ENCODE measurements around the gene FAM120A. TPM values are rescaled to one million over a fixed set of nuclear protein-coding genes. Genes with fewer than 3 reads are reported as not detected.

Gene FAM120A
- total RNA-seq, 1 experiment from 2014 or later: 53.3 TPM

- POLR2A ChIA-PET: no interaction called here
- TF ChIP-seq ELF4 (CRISPR knock-in tag; IDR thresholded peaks at IDR 0.05; ENCODE audit: low read depth) (no peak), PREB (CRISPR knock-in tag; IDR thresholded peaks at IDR 0.05; ENCODE audit: borderline replicate concordance) (no peak), ZNF425 (CRISPR knock-in tag; conservative IDR thresholded peaks at IDR 0.05) (no peak), OVOL2 (CRISPR knock-in tag; IDR thresholded peaks at IDR 0.05; ENCODE audit: borderline replicate concordance) (no peak), TCF7 (CRISPR knock-in tag; IDR thresholded peaks at IDR 0.05; ENCODE audit: low read depth) (no peak), ZNF138 (CRISPR knock-in tag; conservative IDR thresholded peaks at IDR 0.05) (no peak), GTF2I (CRISPR knock-in tag; conservative IDR thresholded peaks at IDR 0.05) (no peak), ZNF232 (CRISPR knock-in tag; IDR thresholded peaks at IDR 0.05) (no peak), JUN (CRISPR knock-in tag; IDR thresholded peaks at IDR 0.05) (no peak), PRRX2 (CRISPR knock-in tag; IDR thresholded peaks at IDR 0.05) (no peak), HMGXB4 (CRISPR knock-in tag; IDR thresholded peaks at IDR 0.05) (no peak), ZBTB21 (CRISPR knock-in tag; IDR thresholded peaks at IDR 0.05; ENCODE audit: borderline replicate concordance) (no peak)
- TF ChIP-seq, protein P1, sequence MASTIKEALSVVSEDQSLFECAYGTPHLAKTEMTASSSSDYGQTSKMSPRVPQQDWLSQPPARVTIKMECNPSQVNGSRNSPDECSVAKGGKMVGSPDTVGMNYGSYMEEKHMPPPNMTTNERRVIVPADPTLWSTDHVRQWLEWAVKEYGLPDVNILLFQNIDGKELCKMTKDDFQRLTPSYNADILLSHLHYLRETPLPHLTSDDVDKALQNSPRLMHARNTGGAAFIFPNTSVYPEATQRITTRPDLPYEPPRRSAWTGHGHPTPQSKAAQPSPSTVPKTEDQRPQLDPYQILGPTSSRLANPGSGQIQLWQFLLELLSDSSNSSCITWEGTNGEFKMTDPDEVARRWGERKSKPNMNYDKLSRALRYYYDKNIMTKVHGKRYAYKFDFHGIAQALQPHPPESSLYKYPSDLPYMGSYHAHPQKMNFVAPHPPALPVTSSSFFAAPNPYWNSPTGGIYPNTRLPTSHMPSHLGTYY (CRISPR knock-in tag; IDR thresholded peaks at IDR 0.05): no peak
- ATAC-seq (peak; percentile 65), DNase-seq (ENCODE audit: low spot score) (no peak)
- Mint-ChIP-seq H3K9me3 (no peaks in the 10 kb centered on the region), H3K4me3 (no peak overlapping the region), H3K4me1 (no peaks in the 10 kb centered on the region), H3K27me3 (ENCODE audit: low read depth) (no peaks in the 10 kb centered on the region), H3K36me3 (peaks cover 58% of the 10 kb centered on the region), H3K27ac (no peak overlapping the region)
- CTCF ChIA-PET: no interaction called here
Observed at GRCh38 chr9:93531374-93531773, 79.9 kb downstream of the FAM120A start.

DNA sequence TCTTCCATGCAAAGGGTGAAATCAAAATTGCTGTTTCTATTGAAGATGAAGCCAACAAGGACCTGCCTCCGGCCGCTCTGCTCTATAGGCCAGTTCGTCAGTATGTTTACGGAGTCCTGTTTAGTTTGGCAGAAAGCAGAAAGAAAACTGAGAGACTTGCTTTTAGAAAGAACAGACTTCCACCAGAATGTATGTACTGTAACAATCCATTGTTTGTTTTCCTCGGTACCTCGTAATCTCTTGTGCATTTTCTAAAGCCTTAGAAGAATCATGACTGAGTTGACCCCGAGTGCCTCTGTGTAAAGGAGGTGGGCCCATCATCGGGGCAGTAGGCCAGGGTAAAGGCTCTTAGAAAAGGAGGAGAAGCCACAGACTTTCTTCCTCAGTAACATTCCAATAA is 80.7 kb downstream of the FAM120A start:
- ATAC-seq (no peak), DNase-seq (ENCODE audit: low spot score) (no peak)
- TF ChIP-seq IRF2 (CRISPR knock-in tag; IDR thresholded peaks at IDR 0.05; ENCODE audit: borderline replicate concordance, low read depth) (no peak), SOX15 (CRISPR knock-in tag; IDR thresholded peaks at IDR 0.05) (no peak), NR2C2 (CRISPR knock-in tag; IDR thresholded peaks at IDR 0.05) (no peak), ZNF138 (CRISPR knock-in tag; conservative IDR thresholded peaks at IDR 0.05) (no peak), GRHL2 (CRISPR knock-in tag; IDR thresholded peaks at IDR 0.05; ENCODE audit: insufficient replicate concordance, severe bottlenecking) (no peak), TP53 (CRISPR knock-in tag; IDR thresholded peaks at IDR 0.05) (no peak), SMAD3 (CRISPR knock-in tag; IDR thresholded peaks at IDR 0.05; ENCODE audit: borderline replicate concordance) (no peak), SP1 (CRISPR knock-in tag; conservative IDR thresholded peaks at IDR 0.05) (no peak), MLX (CRISPR knock-in tag; IDR thresholded peaks at IDR 0.05) (no peak), FOXK1 (CRISPR knock-in tag; IDR thresholded peaks at IDR 0.05) (no peak), JUN (CRISPR knock-in tag; IDR thresholded peaks at IDR 0.05) (no peak), ARID4B (CRISPR knock-in tag; IDR thresholded peaks at IDR 0.05; ENCODE audit: borderline replicate concordance) (no peak)
- TF ChIP-seq, protein P2, sequence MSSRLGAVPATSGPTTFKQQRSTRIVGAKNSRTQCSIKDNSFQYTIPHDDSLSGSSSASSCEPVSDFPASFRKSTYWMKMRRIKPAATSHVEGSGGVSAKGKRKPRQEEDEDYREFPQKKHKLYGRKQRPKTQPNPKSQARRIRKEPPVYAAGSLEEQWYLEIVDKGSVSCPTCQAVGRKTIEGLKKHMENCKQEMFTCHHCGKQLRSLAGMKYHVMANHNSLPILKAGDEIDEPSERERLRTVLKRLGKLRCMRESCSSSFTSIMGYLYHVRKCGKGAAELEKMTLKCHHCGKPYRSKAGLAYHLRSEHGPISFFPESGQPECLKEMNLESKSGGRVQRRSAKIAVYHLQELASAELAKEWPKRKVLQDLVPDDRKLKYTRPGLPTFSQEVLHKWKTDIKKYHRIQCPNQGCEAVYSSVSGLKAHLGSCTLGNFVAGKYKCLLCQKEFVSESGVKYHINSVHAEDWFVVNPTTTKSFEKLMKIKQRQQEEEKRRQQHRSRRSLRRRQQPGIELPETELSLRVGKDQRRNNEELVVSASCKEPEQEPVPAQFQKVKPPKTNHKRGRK (CRISPR knock-in tag; IDR thresholded peaks at IDR 0.05; ENCODE audit: borderline replicate concordance): no peak
- ChIA-PET POLR2A (no interaction called here), CTCF (no interaction called here)
- Mint-ChIP-seq H3K27me3 (ENCODE audit: low read depth) (no peaks in the 10 kb centered on the region), H3K27ac (no peak overlapping the region), H3K9me3 (no peaks in the 10 kb centered on the region), H3K4me1 (no peaks in the 10 kb centered on the region), H3K4me3 (no peak overlapping the region), H3K36me3 (peaks cover 54% of the 10 kb centered on the region)

Measured in WTC11 (cell line).